OCI-LY7 (cell line): Measurements from ENCODE around the gene HPCAL4. TPM values are rescaled to one million over a fixed set of nuclear protein-coding genes. Genes with fewer than 3 reads are reported as not detected.

Experiments
- BruUV-seq: library from RNA; stranded (reverse); fragments of 400-500 nt; replicated peaks from 2 replicates; lab custom pipeline; 2021; lab: Mats Ljungman, UMichigan
- CTCF ChIA-PET: fragments of 300-600 bp; sonication (Branson Sonifier 250); formaldehyde crosslinking; loops from one replicate; lab custom pipeline; 2022; ENCODE audit warnings: antibody characterized with exemption; ENCODE audit not compliant: unreplicated experiment; lab: Charles Lee
- POLR2A ChIA-PET: fragments of 300-600 bp; sonication (Branson Sonifier 250); formaldehyde crosslinking; loops from one replicate; lab custom pipeline; 2022; ENCODE audit warnings: antibody characterized with exemption; lab: Charles Lee
- DNase-seq: peaks from one replicate; pipeline ENCODE4 v3.0.0-alpha.2; 2015; ENCODE audit warnings: low spot score
- H2AFZ ChIP-seq: fragments of 200-600 bp; sonication (generic), shearing (Covaris generic); 2 replicates; pipeline ENCODE4 v1.6.1; 2014; ENCODE audit warnings: mild to moderate bottlenecking, antibody characterized with exemption, low read length, moderate library complexity
- H3K27ac ChIP-seq: fragments of 200-600 bp; sonication (generic); 2 replicates; pipeline ENCODE4 v1.5.1; 2014; ENCODE audit warnings: mixed run types, low read depth, mild to moderate bottlenecking, moderate library complexity, low read length, inconsistent platforms; ENCODE audit not compliant: poor library complexity, severe bottlenecking
- H3K36me3 ChIP-seq: fragments of 200-600 bp; sonication (generic); 2 replicates; pipeline ENCODE4 v1.6.1; 2014; ENCODE audit warnings: mild to moderate bottlenecking, antibody characterized with exemption, low read length, moderate library complexity, mixed read lengths; ENCODE audit not compliant: insufficient read depth
- H3K4me1 ChIP-seq: fragments of 200-600 bp; sonication (generic); 2 replicates; pipeline ENCODE4 v1.5.1; 2014; ENCODE audit warnings: mild to moderate bottlenecking, low read length; ENCODE audit not compliant: insufficient read depth, poor library complexity, severe bottlenecking
- H3K4me2 ChIP-seq: fragments of 200-600 bp; sonication (generic); 2 replicates; pipeline ENCODE4 v1.6.1; 2014; ENCODE audit warnings: mild to moderate bottlenecking, low read length
- H3K4me3 ChIP-seq: fragments of 200-600 bp; sonication (generic); 2 replicates; pipeline ENCODE4 v1.5.1; 2014; ENCODE audit warnings: mild to moderate bottlenecking, low read depth, low read length; ENCODE audit not compliant: poor library complexity, severe bottlenecking
- H3K79me2 ChIP-seq: fragments of 200-600 bp; sonication (generic); 2 replicates; pipeline ENCODE4 v1.6.1; 2016; ENCODE audit warnings: low read depth, mild to moderate bottlenecking, low read length, moderate library complexity, mixed read lengths; ENCODE audit not compliant: insufficient read depth
- H3K9me2 ChIP-seq: fragments of 200-600 bp; sonication (generic); 2 replicates; pipeline ENCODE4 v1.6.1; 2016; ENCODE audit warnings: mild to moderate bottlenecking, low read length, mixed read lengths; ENCODE audit not compliant: insufficient read depth
- H3K9me3 ChIP-seq: fragments of 200-600 bp; sonication (generic); 2 replicates; pipeline ENCODE4 v1.6.1; 2014; ENCODE audit warnings: mild to moderate bottlenecking, mixed run types, low read length, mixed read lengths
- H4K20me1 ChIP-seq: fragments of 200-600 bp; sonication (generic); 2 replicates; pipeline ENCODE4 v1.6.1; 2014; ENCODE audit warnings: mild to moderate bottlenecking, antibody characterized with exemption, low read length, moderate library complexity, mixed read lengths; ENCODE audit not compliant: insufficient read depth
- EZH2phosphoT487 ChIP-seq: fragments of 200-600 bp; sonication (generic); IDR thresholded peaks from 2 replicates; pipeline ENCODE4 v1.6.1; 2018; ENCODE audit warnings: low read depth, borderline replicate concordance, mild to moderate bottlenecking, mixed run types, antibody characterized with exemption, low read length, moderate library complexity, mixed read lengths
- intact Hi-C: fragments of 100-400 bp; cut with micrococcal nuclease; formaldehyde crosslinking; loops from one replicate; pipeline ENCODE4 v1.10.0; 2022; ENCODE audit not compliant: unreplicated experiment
- total RNA-seq, 2 experiments: library from RNA; depleted of rRNA in 1 of 2; stranded (reverse); fragments of >200 nt in 1 of 2; shearing (Covaris generic) in 1 of 2; gene quantifications; 2 replicates each; pipeline ENCODE4 v1.2.3, GENCODE V29; 2014 to 2022
- TF ChIP-seq, protein P1 (sequence below): fragments of 200-600 bp; sonication (generic); conservative IDR thresholded peaks from 2 replicates; pipeline ENCODE4 v1.5.1; 2014; ENCODE audit warnings: mild to moderate bottlenecking, antibody characterized with exemption, low read length, moderate library complexity, mixed read lengths

Gene HPCAL4
- total RNA-seq, 2 experiments from 2014 or later, result not detected

DNA sequence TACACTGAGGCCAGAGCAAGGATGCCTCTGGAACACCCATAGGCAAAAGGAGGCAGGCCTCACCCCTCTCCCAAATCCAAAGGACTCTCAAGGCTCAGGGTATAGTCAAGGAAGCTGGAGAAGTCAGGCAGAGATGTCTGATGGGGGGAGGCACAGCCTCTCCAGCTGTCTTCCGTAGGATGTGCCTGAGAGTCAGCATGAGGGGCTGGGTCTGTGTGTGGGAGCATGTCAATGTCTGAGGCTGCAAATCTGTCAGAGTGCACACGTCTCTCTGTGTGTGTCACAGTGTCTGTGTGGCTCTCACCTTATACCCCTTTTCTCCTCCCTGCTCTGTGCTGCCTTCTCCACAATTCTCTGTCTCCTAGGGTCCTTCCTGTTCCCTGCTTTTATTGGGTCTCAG is 4.0 kb downstream of the HPCAL4 start:
- no peaks in the 10 kb centered on the region for H3K4me1 ChIP-seq
- ChIA-PET CTCF (no interaction called here), POLR2A (no interaction called here)
- intact Hi-C loops, result no loop called here
- DNase-seq, result no peak
- no TSS peak for BruUV-seq
- no peak overlapping the region for H3K4me2 ChIP-seq
- no peaks in the 10 kb centered on the region for H3K9me3 ChIP-seq
- H2AFZ ChIP-seq, result no peak overlapping the region
- H4K20me1 ChIP-seq, result no peaks in the 10 kb centered on the region
- no peaks in the 10 kb centered on the region for H3K36me3 ChIP-seq
- TF ChIP-seq, protein P1, sequence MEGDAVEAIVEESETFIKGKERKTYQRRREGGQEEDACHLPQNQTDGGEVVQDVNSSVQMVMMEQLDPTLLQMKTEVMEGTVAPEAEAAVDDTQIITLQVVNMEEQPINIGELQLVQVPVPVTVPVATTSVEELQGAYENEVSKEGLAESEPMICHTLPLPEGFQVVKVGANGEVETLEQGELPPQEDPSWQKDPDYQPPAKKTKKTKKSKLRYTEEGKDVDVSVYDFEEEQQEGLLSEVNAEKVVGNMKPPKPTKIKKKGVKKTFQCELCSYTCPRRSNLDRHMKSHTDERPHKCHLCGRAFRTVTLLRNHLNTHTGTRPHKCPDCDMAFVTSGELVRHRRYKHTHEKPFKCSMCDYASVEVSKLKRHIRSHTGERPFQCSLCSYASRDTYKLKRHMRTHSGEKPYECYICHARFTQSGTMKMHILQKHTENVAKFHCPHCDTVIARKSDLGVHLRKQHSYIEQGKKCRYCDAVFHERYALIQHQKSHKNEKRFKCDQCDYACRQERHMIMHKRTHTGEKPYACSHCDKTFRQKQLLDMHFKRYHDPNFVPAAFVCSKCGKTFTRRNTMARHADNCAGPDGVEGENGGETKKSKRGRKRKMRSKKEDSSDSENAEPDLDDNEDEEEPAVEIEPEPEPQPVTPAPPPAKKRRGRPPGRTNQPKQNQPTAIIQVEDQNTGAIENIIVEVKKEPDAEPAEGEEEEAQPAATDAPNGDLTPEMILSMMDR, result no peak
- no peak for TF ChIP-seq EZH2phosphoT487
- no peaks in the 10 kb centered on the region for H3K79me2 ChIP-seq
- H3K4me3 ChIP-seq, result no peak overlapping the region
- H3K9me2 ChIP-seq, result no peaks in the 10 kb centered on the region
- H3K27ac ChIP-seq, result no peak overlapping the region

DNA sequence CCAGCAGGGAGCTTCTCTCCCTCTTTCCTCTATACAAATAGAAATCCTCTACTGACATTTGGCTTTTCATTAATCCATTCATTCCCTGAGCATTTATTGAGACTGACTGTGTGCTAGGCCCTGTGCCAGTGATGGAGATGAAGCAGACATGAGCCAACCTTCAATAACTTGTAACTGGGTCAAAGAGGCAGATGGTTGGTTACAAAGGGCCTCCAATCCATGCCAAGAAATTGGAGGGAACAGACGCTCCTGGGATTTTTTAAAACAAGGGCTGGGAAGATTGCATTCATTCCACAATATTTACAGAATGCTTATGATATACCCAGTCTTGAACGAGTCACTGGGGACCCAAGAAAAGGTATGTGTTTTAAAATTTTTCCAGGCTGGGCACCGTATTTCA is 6.2 kb downstream of the HPCAL4 start:
- no peaks in the 10 kb centered on the region for H3K79me2 ChIP-seq
- no peaks in the 10 kb centered on the region for H3K4me1 ChIP-seq
- no peaks in the 10 kb centered on the region for H3K9me2 ChIP-seq
- no peak overlapping the region for H3K4me2 ChIP-seq
- DNase-seq, result no peak
- H2AFZ ChIP-seq, result no peak overlapping the region
- POLR2A ChIA-PET, result no interaction called here
- no peak overlapping the region for H3K27ac ChIP-seq
- H4K20me1 ChIP-seq, result no peaks in the 10 kb centered on the region
- no peaks in the 10 kb centered on the region for H3K36me3 ChIP-seq
- CTCF ChIA-PET, result no interaction called here
- BruUV-seq, result no TSS peak
- no peaks in the 10 kb centered on the region for H3K9me3 ChIP-seq
- intact Hi-C loops, result no loop called here
- TF ChIP-seq, protein P1, result no peak
- TF ChIP-seq EZH2phosphoT487, result no peak
- no peak overlapping the region for H3K4me3 ChIP-seq

DNA sequence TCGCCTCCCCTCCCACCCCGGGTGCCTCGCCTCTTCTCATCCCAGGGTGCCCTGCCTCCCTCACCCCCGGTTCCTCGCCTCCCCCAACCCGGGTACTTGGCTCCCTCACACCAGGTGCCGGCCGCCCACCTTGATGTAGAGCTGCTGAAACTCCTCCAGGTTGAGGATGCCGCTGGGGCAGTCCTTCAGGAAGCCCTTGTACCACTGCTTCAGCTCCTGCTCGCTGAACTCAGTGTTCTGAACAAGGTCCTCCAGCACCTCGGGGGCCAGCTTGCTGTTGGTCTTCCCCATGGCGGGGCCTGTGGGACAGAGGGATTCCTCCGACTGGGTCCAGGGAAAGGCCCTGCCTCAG is 6.9 kb downstream of the HPCAL4 start:
- intact Hi-C loops, result no loop called here
- no peak for DNase-seq
- Histone ChIP-seq H3K9me2 (no peaks in the 10 kb centered on the region), H3K4me2 (no peak overlapping the region), H3K9me3 (no peaks in the 10 kb centered on the region), H4K20me1 (no peaks in the 10 kb centered on the region), H2AFZ (no peak overlapping the region), H3K79me2 (no peaks in the 10 kb centered on the region), H3K36me3 (no peaks in the 10 kb centered on the region), H3K27ac (no peak overlapping the region), H3K4me3 (no peak overlapping the region), H3K4me1 (no peaks in the 10 kb centered on the region)
- CTCF ChIA-PET, result no interaction called here
- POLR2A ChIA-PET, result interaction anchor here (0.7 kb wide), 1 partner anchor 25 kb away, joined by 4 read pairs; no protein-coding TSS in a partner anchor
- TF ChIP-seq EZH2phosphoT487, result no peak
- TF ChIP-seq, protein P1, result no peak
- BruUV-seq, result no TSS peak
